SK-N-SH (cell line): ENCODE measurements around the gene LRRC34. TPM values are rescaled to one million over a fixed set of nuclear protein-coding genes. Genes with fewer than 3 reads are reported as not detected.

Source experiments
- CTCF ChIA-PET: fragments of 300-600, 350-600 bp; formaldehyde crosslinking; extraction: SDS; loops from one replicate; lab custom pipeline; 2021; lab: Yijun Ruan, JAX
- POLR2A ChIA-PET: fragments of 350-600 bp; sonication (Branson Sonifier 250); formaldehyde crosslinking; extraction: SDS; loops from one replicate; lab custom pipeline; 2020; ENCODE audit warnings: antibody characterized with exemption, inconsistent platforms; lab: Yijun Ruan, JAX
- DNase-seq: peaks from one replicate; pipeline ENCODE4 v3.0.0; 2012
- H2AFZ ChIP-seq: fragments of 200-600 bp; sonication (generic); 2 replicates; pipeline ENCODE4 v1.8.1; 2016; ENCODE audit warnings: antibody characterized with exemption, mild to moderate bottlenecking, low read depth
- H3F3A ChIP-seq: fragments of 200-600 bp; sonication (generic); replicated peaks from 2 replicates; pipeline ENCODE3; 2016; ENCODE audit warnings: antibody characterized with exemption, mild to moderate bottlenecking; ENCODE audit not compliant: insufficient read depth
- H3K27ac ChIP-seq, 2 experiments: fragments of 200-500 bp in 1 of 2; fragments of 200-600 bp in 1 of 2; sonication (Bioruptor generic) in 1 of 2; sonication (generic), shearing (Covaris generic) in 1 of 2; 2 replicates each; pipeline versions ENCODE4 v1.5.1 to v1.6.1; 2014 to 2016; ENCODE audit warnings: low read depth in 2 of 2, inconsistent platforms in 1 of 2, low read length in 1 of 2, mild to moderate bottlenecking in 1 of 2, mixed read lengths in 1 of 2
- H3K27me3 ChIP-seq: fragments of 200-600 bp; sonication (generic), shearing (Covaris generic); 2 replicates; pipeline ENCODE4 v1.6.1; 2016; ENCODE audit warnings: mixed run types; ENCODE audit not compliant: insufficient read depth
- H3K36me3 ChIP-seq, 2 experiments: fragments of 200-500 bp in 1 of 2; fragments of 200-600 bp in 1 of 2; sonication (Bioruptor generic) in 1 of 2; sonication (generic) in 1 of 2; replicated peaks in 1 of 2; 2 replicates each; pipeline versions ENCODE3 to v1.5.1; 2014 to 2016; ENCODE audit warnings: low read length in 1 of 2, mild to moderate bottlenecking in 1 of 2; ENCODE audit not compliant: insufficient read depth in 2 of 2, control insufficient read depth in 1 of 2
- H3K4me1 ChIP-seq, 2 experiments: fragments of 200-500 bp in 1 of 2; fragments of 200-600 bp in 1 of 2; sonication (Bioruptor generic) in 1 of 2; sonication (generic), shearing (Covaris generic) in 1 of 2; 2 replicates each; pipeline versions ENCODE4 v1.5.1 to v1.6.1; 2014 to 2016; ENCODE audit warnings: low read depth in 1 of 2, low read length in 1 of 2, mixed run types in 1 of 2; ENCODE audit not compliant: insufficient read depth in 2 of 2, control insufficient read depth in 1 of 2
- H3K4me2 ChIP-seq: fragments of 200-600 bp; sonication (generic), shearing (Covaris generic); 2 replicates; pipeline ENCODE4 v1.6.1; 2017; ENCODE audit warnings: mixed run types
- H3K4me3 ChIP-seq, 2 experiments: fragments of 200-500 bp in 1 of 2; fragments of 200-600 bp in 1 of 2; sonication (Bioruptor generic) in 1 of 2; sonication (generic), shearing (Covaris generic) in 1 of 2; 2 replicates each; pipeline versions ENCODE4 v1.5.1 to v1.8.1; 2014 to 2016; ENCODE audit warnings: low read depth in 2 of 2, inconsistent platforms in 1 of 2, low read length in 1 of 2, mild to moderate bottlenecking in 1 of 2, mixed read lengths in 1 of 2, moderate library complexity in 1 of 2
- H3K79me2 ChIP-seq: fragments of 200-600 bp; sonication (generic); 2 replicates; pipeline ENCODE4 v1.8.1; 2017; ENCODE audit warnings: mild to moderate bottlenecking; ENCODE audit not compliant: insufficient read depth
- H3K9ac ChIP-seq: fragments of 200-600 bp; sonication (generic); 2 replicates; pipeline ENCODE4 v1.6.1; 2017; ENCODE audit warnings: mixed run types
- H3K9me2 ChIP-seq: fragments of 200-600 bp; sonication (generic); 2 replicates; pipeline ENCODE4 v1.6.1; 2017; ENCODE audit warnings: mixed run types
- H3K9me3 ChIP-seq: fragments of 200-600 bp; sonication (generic); 2 replicates; pipeline ENCODE4 v1.6.1; 2017; ENCODE audit warnings: mixed run types, mild to moderate bottlenecking, moderate library complexity
- H4K20me1 ChIP-seq: fragments of 200-600 bp; sonication (generic); 2 replicates; pipeline ENCODE4 v1.6.1; 2017; ENCODE audit warnings: mild to moderate bottlenecking, mixed run types; ENCODE audit not compliant: insufficient read depth
- CHD2 ChIP-seq: fragments of 150-350 bp; IDR thresholded peaks from 2 replicates; pipeline ENCODE4 v1.6.1; 2018; ENCODE audit warnings: low read length; ENCODE audit not compliant: partially characterized antibody
- ELF1 ChIP-seq: IDR thresholded peaks from 2 replicates; pipeline ENCODE4 v1.4.0; 2012
- EP300 ChIP-seq, 2 experiments: IDR thresholded peaks; 2 replicates each; pipeline versions ENCODE4 v1.4.0 to v1.6.1; 2012; ENCODE audit warnings: borderline replicate concordance in 1 of 2, low read depth in 1 of 2, low read length in 1 of 2
- FOSL2 ChIP-seq: IDR thresholded peaks from 2 replicates; pipeline ENCODE4 v1.4.0; 2012; ENCODE audit warnings: low read depth, mild to moderate bottlenecking, moderate library complexity, borderline replicate concordance
- FOXM1 ChIP-seq: IDR thresholded peaks from 2 replicates; pipeline ENCODE4 v1.4.0; 2012; ENCODE audit warnings: low read depth, mild to moderate bottlenecking
- GATA2 ChIP-seq: sonication (generic); formaldehyde crosslinking; IDR thresholded peaks from 2 replicates; pipeline ENCODE4 v1.5.0; 2020; ENCODE audit warnings: mild to moderate bottlenecking, missing genetic modification reagents
- MXI1 ChIP-seq: IDR thresholded peaks from 2 replicates; pipeline ENCODE4 v1.6.1; 2012; ENCODE audit warnings: mild to moderate bottlenecking, low read depth, low read length, improper control_type of control experiment
- NRF1 ChIP-seq: IDR thresholded peaks from 2 replicates; pipeline ENCODE4 v1.6.1; 2012; ENCODE audit warnings: low read depth, mild to moderate bottlenecking, low read length
- POLR2AphosphoS5 ChIP-seq: IDR thresholded peaks from 2 replicates; pipeline ENCODE4 v1.6.1; 2012; ENCODE audit warnings: low read depth, low read length
- RAD21 ChIP-seq: IDR thresholded peaks from 2 replicates; pipeline ENCODE4 v1.6.1; 2012; ENCODE audit warnings: mild to moderate bottlenecking, low read length
- SMC3 ChIP-seq: IDR thresholded peaks from 2 replicates; pipeline ENCODE4 v1.6.1; 2012; ENCODE audit warnings: low read depth, low read length, improper control_type of control experiment
- TAF1 ChIP-seq: IDR thresholded peaks from 2 replicates; pipeline ENCODE4 v1.6.1; 2012; ENCODE audit warnings: low read depth, mild to moderate bottlenecking, low read length, moderate library complexity, borderline replicate concordance
- WGBS: methylation state at CpG from one replicate; pipeline ENCODE4 v1.1.6; 2017; ENCODE audit warnings: low lambda C conversion rate; 5-methylcytosine and 5-hydroxymethylcytosine counted together
- polyA plus RNA-seq, 3 experiments: library from polyadenylated mRNA; depleted of rRNA; stranded (reverse); fragments of >200 nt; gene quantifications; 2 replicates each; pipeline ENCODE4 v1.2.3, GENCODE V29; 2012
- TF ChIP-seq, protein P1 (sequence below): fragments of 150-350 bp; IDR thresholded peaks from 2 replicates; pipeline ENCODE4 v1.6.1; 2016; ENCODE audit warnings: mild to moderate bottlenecking, low read depth, low read length
- TF ChIP-seq, protein P2 (sequence below): IDR thresholded peaks from 2 replicates; pipeline ENCODE4 v1.6.1; 2012; ENCODE audit warnings: mild to moderate bottlenecking, low read depth, low read length, moderate library complexity
- TF ChIP-seq, protein P3 (sequence below): IDR thresholded peaks from 2 replicates; pipeline ENCODE4 v1.4.0; 2012; ENCODE audit warnings: low read depth, borderline replicate concordance
- TF ChIP-seq, protein P4 (sequence below): IDR thresholded peaks from 2 replicates; pipeline ENCODE4; 2012

Gene LRRC34
- polyA plus RNA-seq, 1 of the 3 experiments (the other 2 are of a cell fraction) = 1.6 TPM

DNA sequence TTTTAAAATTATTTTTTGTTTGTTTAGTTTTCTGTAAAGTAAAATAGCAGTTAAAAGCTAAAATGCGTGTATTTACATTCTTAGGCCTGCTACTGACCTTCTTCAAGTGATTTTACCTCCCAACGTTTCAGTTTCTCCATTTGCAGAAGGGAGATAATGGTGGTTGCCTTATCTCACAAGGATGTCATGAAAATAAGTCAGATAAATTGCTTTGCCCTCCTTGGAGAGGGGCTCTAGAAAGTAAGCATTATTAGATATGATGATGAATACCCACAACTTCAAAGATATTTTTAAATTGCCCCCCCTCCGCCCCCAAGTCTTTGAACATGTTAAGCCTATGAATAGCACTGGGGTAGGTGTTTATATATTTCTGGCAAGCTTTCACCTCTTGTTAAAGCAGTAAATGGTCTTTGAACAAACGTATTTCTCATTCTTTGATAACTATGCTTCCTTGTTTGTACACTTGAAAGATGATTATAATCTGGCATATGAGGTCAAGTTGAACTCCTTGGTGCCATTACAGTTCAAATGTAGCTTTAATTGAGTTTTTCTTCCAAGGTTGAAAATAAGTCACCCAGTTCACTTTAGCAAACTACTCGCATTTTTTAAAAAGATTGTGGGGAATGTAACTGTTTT is 54.2 kb downstream of the LRRC34 start:
- ChIA-PET POLR2A (no interaction called here), CTCF (no interaction called here)
- H3F3A ChIP-seq = peaks cover 5% of the 10 kb centered on the region
- H3K4me2 ChIP-seq = no peak overlapping the region
- no peak overlapping the region for H3K9ac ChIP-seq
- no peaks in the 10 kb centered on the region for H3K4me1 ChIP-seq
- H2AFZ ChIP-seq = no peak overlapping the region
- no peaks in the 10 kb centered on the region for H3K9me2 ChIP-seq
- H3K79me2 ChIP-seq = no peaks in the 10 kb centered on the region
- no peak overlapping the region for H3K27ac ChIP-seq
- no peaks in the 10 kb centered on the region for H4K20me1 ChIP-seq
- no peak for DNase-seq
- H3K9me3 ChIP-seq = no peaks in the 10 kb centered on the region
- no peak overlapping the region for H3K4me3 ChIP-seq
- no peaks in the 10 kb centered on the region for H3K27me3 ChIP-seq
- 47% methylated on average over 5 of the region's 5 CpGs for WGBS
- TF ChIP-seq NRF1 = no peak
- TF ChIP-seq, protein P1, sequence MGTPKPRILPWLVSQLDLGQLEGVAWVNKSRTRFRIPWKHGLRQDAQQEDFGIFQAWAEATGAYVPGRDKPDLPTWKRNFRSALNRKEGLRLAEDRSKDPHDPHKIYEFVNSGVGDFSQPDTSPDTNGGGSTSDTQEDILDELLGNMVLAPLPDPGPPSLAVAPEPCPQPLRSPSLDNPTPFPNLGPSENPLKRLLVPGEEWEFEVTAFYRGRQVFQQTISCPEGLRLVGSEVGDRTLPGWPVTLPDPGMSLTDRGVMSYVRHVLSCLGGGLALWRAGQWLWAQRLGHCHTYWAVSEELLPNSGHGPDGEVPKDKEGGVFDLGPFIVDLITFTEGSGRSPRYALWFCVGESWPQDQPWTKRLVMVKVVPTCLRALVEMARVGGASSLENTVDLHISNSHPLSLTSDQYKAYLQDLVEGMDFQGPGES = no peak
- TF ChIP-seq RAD21 = no peak
- TF ChIP-seq, protein P2, sequence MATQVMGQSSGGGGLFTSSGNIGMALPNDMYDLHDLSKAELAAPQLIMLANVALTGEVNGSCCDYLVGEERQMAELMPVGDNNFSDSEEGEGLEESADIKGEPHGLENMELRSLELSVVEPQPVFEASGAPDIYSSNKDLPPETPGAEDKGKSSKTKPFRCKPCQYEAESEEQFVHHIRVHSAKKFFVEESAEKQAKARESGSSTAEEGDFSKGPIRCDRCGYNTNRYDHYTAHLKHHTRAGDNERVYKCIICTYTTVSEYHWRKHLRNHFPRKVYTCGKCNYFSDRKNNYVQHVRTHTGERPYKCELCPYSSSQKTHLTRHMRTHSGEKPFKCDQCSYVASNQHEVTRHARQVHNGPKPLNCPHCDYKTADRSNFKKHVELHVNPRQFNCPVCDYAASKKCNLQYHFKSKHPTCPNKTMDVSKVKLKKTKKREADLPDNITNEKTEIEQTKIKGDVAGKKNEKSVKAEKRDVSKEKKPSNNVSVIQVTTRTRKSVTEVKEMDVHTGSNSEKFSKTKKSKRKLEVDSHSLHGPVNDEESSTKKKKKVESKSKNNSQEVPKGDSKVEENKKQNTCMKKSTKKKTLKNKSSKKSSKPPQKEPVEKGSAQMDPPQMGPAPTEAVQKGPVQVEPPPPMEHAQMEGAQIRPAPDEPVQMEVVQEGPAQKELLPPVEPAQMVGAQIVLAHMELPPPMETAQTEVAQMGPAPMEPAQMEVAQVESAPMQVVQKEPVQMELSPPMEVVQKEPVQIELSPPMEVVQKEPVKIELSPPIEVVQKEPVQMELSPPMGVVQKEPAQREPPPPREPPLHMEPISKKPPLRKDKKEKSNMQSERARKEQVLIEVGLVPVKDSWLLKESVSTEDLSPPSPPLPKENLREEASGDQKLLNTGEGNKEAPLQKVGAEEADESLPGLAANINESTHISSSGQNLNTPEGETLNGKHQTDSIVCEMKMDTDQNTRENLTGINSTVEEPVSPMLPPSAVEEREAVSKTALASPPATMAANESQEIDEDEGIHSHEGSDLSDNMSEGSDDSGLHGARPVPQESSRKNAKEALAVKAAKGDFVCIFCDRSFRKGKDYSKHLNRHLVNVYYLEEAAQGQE = no peak
- TF ChIP-seq TAF1 = no peak
- TF ChIP-seq CHD2 = no peak
- no peak for TF ChIP-seq POLR2AphosphoS5
- no peak for TF ChIP-seq FOXM1
- TF ChIP-seq, protein P3, sequence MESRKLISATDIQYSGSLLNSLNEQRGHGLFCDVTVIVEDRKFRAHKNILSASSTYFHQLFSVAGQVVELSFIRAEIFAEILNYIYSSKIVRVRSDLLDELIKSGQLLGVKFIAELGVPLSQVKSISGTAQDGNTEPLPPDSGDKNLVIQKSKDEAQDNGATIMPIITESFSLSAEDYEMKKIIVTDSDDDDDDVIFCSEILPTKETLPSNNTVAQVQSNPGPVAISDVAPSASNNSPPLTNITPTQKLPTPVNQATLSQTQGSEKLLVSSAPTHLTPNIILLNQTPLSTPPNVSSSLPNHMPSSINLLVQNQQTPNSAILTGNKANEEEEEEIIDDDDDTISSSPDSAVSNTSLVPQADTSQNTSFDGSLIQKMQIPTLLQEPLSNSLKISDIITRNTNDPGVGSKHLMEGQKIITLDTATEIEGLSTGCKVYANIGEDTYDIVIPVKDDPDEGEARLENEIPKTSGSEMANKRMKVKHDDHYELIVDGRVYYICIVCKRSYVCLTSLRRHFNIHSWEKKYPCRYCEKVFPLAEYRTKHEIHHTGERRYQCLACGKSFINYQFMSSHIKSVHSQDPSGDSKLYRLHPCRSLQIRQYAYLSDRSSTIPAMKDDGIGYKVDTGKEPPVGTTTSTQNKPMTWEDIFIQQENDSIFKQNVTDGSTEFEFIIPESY = no peak
- TF ChIP-seq, protein P4, sequence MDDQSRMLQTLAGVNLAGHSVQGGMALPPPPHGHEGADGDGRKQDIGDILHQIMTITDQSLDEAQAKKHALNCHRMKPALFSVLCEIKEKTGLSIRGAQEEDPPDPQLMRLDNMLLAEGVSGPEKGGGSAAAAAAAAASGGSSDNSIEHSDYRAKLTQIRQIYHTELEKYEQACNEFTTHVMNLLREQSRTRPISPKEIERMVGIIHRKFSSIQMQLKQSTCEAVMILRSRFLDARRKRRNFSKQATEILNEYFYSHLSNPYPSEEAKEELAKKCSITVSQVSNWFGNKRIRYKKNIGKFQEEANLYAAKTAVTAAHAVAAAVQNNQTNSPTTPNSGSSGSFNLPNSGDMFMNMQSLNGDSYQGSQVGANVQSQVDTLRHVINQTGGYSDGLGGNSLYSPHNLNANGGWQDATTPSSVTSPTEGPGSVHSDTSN = no peak
- no peak for TF ChIP-seq EP300 (IDR thresholded peaks at IDR 0.05; ENCODE audit: borderline replicate concordance in 1 of 2, low read depth in 1 of 2, low read length in 1 of 2)
- no peak for TF ChIP-seq FOSL2
- TF ChIP-seq GATA2 (CRISPR knock-in tag) = no peak
- TF ChIP-seq ELF1 = no peak
- no peak for TF ChIP-seq SMC3
- no peak for TF ChIP-seq MXI1
- TF ChIP-seq, all 33 proteins: peak for 0
- H3K36me3 ChIP-seq = no peaks in the 10 kb centered on the region
